DMS153 treated with DMSO at 0.1 percent for 48 hours (cell line): ENCODE measurements around the gene GCLM.

ENCODE experiments used
- DNase-seq: peaks from one replicate; lab custom pipeline; 2025; ENCODE audit not compliant: unreplicated experiment; lab: John Stamatoyannopoulos, UW

Gene GCLM

GRCh38 chr1:93847811-93848288, 61.4 kb downstream of the GCLM start:
- peak; percentile 31 for DNase-seq

DNA sequence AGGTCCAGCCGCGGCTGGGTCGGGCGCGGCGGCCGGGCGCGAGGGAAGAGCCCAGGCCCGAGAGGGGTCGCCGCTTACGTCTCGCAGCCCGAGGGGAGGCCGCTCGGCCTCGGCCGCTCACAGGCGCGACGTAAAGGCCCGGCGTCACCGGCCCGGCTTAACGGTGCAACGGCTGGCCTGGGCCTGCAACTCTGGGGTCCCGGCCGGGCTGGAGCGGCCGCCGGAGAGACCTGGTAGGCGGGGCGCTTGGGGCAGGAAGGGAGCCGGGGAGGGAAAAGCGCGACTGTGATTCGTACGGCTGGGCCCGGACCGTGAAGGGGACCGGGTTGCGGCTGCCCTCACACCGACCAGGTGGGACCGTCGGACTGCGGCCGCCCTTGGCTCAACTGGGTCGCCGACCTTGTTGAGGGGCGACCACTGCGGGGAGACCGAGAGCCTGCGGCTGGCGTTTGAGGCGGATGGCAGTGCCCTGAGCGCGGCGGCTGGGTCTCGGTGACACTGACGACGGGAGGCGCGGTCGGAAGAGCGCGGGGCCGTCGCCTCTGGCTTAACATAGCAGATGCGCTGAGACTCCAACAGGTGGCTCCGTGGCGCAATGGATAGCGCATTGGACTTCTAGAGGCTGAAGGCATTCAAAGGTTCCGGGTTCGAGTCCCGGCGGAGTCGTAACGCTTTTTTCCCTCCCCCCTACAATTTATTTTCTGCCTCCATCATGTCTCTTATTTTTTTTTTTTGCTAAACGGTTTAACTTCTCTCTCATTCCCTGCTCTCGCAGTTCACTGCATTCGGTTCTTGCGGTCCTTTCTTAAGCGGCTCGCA, 62.0 kb downstream of the GCLM start:
- peak; percentile 78 for DNase-seq

DNA sequence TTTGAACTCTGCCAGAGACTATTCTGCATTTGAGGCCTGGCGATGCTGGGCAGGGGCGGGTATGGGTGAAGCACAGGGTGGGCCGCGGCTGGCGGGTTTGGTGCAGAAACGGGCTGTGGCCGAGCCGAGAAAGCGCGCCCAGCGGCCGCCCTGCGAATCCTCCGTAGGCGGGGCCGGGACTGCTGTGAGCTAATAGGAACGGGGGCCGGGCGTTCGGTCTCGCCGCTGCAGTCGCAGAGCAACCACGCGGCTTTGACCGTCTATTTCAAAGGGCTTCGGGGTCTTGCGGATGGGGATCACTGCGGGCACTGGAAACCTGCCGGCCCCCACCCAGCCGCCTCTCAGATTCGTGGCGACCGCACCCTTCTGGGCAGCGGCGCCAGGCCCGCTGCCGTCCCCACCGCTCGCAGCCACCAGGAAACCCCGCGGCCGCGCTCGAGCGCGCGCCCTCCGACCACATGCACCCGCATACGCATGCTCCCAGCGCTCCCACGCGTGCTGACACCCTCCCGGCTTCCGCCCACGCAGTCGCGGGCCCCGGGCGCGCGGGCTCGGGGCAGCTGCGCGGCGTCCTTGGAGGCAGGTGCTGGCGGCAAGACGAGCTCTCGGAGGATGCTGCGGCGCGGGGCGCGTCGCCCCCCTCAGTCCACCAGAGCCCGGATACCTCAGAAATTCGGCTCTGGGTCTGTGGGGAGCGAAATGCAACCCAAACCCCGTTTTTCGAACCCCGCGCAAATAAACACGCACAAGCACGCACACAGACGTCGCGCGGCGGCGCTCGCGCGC, 62.8 kb downstream of the GCLM start:
- peak; percentile 81 for DNase-seq

GRCh38 chr1:93845538-93846205, 63.6 kb downstream of the GCLM start:
- peak; percentile 68 for DNase-seq

DNA sequence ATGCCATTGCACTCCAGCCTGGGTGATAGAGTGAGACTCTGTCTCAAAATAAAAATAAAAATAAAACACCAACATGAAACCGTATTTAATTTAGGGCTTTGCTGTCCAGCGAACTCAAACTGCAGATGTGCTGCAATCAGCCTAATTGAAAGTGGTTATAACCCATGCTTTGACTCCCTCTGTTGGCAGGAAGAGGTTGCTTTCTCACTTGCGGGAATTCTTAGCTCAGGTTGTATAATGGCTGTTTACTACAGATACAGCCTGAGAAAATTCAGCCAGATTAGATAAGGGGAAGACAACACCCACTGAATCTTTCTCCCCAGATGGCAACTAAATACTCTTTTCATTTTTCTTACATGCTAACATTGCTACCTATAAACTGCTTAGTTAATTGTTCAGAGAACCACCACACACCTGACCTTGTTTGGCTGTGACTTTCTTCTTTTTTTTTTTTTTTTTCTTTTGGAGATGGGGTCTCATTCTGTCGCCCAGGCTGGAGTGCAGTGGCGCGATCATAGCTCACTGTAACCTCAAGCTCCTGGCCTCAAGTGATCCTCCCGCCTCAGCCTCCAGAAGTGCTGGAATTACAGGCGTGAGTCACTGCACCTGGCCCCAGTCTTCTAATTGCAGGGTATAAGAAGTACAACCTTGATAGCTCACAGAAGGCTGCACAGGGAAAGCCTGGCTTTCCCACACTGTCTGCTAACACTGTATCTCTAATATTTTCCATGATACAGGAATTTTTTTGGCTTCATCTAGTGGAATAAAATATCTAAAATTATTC, 64.8 kb downstream of the GCLM start:
- DNase-seq = peak; percentile 59

GRCh38 chr1:93842750-93843500, 66.3 kb downstream of the GCLM start:
- DNase-seq = no peak

DNA sequence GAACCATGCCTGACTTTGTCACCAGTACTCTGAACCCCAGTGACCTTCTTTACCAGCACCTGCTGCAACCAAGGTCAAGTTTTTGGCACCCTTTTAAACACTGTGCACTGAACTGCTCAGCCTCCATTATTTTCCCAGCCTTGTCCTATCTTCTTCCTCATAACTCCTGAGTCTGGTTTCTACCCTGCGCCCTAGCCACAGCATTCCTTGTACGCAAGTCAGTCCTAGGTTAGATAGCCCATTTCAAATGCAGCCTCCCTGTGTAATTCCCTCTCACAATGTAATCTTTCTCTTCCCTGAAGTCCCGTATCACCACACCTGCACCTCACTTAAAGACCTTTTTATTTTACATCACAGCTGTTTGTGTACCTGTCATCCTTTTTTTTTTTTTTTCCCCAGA, 67.5 kb downstream of the GCLM start:
- no peak for DNase-seq

GRCh38 chr1:93840956-93841482, 68.2 kb downstream of the GCLM start:
- no peak for DNase-seq

DNA sequence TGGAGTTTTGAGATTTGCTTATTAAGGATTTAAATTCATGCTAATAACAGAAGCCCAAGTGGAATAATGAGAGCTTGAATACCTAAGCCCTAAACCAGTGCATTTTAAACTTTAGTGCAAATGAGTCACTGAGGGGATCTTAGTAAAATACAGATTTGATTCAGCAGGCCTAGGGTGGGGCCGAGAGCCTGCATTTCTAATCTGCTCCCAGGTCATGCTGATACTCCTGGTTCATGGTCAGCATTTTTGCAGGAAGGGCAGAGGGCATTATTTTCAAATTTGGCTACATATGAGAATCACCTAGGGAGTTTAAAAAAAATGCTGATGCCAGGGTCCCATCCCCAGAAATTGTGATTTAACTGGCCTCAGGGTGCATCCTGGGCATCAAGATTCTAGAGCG, 69.5 kb downstream of the GCLM start:
- DNase-seq = no peak

- DNase-seq = no peak
Measured at GRCh38 chr1:93839307-93839706, 69.9 kb downstream of the GCLM start.

DNA sequence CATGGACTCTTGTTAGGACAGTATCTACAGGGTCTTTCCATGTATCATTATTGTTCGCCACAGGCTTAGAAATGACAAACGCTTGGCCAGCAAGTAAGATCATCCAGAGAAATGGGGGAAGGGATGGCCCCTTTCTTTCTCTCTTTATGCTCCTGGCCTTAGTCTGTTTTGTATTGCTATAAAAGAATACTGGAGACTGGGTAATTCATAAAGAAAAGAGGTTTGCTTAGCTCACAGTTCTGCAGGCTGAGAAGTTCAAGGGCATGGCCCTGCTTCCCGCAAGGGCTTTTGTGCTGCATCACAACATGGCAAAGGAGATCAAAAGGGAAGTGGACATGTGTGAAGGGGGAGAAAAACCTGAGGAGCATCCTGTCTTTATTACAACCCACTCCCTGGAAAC, 71.3 kb downstream of the GCLM start:
- DNase-seq = no peak
